22Rv1 (cell line): ENCODE results near the gene ALMS1.

ENCODE experiments used
- CTCF ChIP-seq: fragments of 450-650 bp; IDR thresholded peaks from 2 replicates; pipeline ENCODE4 v1.5.1; 2017; ENCODE audit warnings: mild to moderate bottlenecking
- ZFX ChIP-seq: fragments of 450-650 bp; IDR thresholded peaks from 2 replicates; pipeline ENCODE4 v1.6.1; 2017; ENCODE audit warnings: antibody characterized with exemption, borderline replicate concordance

- TF ChIP-seq CTCF (no peak), ZFX (no peak)
These were observed 63.2 kb downstream of the ALMS1 start for GRCh38 chr2:73448856-73449255.
